ENCODE results near the gene PAM.
A peak's percentile ranks its signal among the peaks of the same experiment; 100 is the strongest.

The PAM gene

GRCh38 chr5:102946971-102947370 is 191.9 kb downstream of the PAM start:
- no peaks in the 10 kb centered on the region for H3K4me1 ChIP-seq (ENCODE audit: insufficient read depth, poor library complexity, severe bottlenecking)
- DNase-seq (ENCODE audit: low spot score) (no peak), ATAC-seq (ENCODE audit: low read depth) (no peak)
- H3K27ac ChIP-seq (ENCODE audit: poor library complexity, severe bottlenecking), result no peak overlapping the region
- H3K4me3 ChIP-seq (ENCODE audit: severe bottlenecking), result no peak overlapping the region
- H3K27me3 ChIP-seq (ENCODE audit: insufficient read depth, poor library complexity, severe bottlenecking), result no peaks in the 10 kb centered on the region
- TF ChIP-seq CTCF (IDR thresholded peaks at IDR 0.05; ENCODE audit: poor library complexity, severe bottlenecking), result no peak
- H3K36me3 ChIP-seq (ENCODE audit: low read depth), result peaks cover 22% of the 10 kb centered on the region
- no peaks in the 10 kb centered on the region for H3K9me3 ChIP-seq (ENCODE audit: severe bottlenecking)

- Histone ChIP-seq H3K36me3 (ENCODE audit: low read depth) (peaks cover 40% of the 10 kb centered on the region), H3K27ac (ENCODE audit: poor library complexity, severe bottlenecking) (no peak overlapping the region), H3K9me3 (ENCODE audit: severe bottlenecking) (no peaks in the 10 kb centered on the region), H3K27me3 (ENCODE audit: insufficient read depth, poor library complexity, severe bottlenecking) (no peaks in the 10 kb centered on the region), H3K4me3 (ENCODE audit: severe bottlenecking) (no peak overlapping the region), H3K4me1 (ENCODE audit: insufficient read depth, poor library complexity, severe bottlenecking) (peaks cover 18% of the 10 kb centered on the region)
- ATAC-seq (ENCODE audit: low read depth) (no peak), DNase-seq (ENCODE audit: low spot score) (no peak)
- no peak for TF ChIP-seq CTCF (IDR thresholded peaks at IDR 0.05; ENCODE audit: poor library complexity, severe bottlenecking)
These were observed 200.4 kb downstream of the PAM start for GRCh38 chr5:102955488-102955887.

GRCh38 chr5:102956599-102956998 is 201.5 kb downstream of the PAM start:
- ATAC-seq (ENCODE audit: low read depth) (no peak), DNase-seq (ENCODE audit: low spot score) (no peak)
- peaks cover 18% of the 10 kb centered on the region for H3K4me1 ChIP-seq (ENCODE audit: insufficient read depth, poor library complexity, severe bottlenecking)
- no peak for TF ChIP-seq CTCF (IDR thresholded peaks at IDR 0.05; ENCODE audit: poor library complexity, severe bottlenecking)
- H3K4me3 ChIP-seq (ENCODE audit: severe bottlenecking), result no peak overlapping the region
- H3K9me3 ChIP-seq (ENCODE audit: severe bottlenecking), result no peaks in the 10 kb centered on the region
- H3K27ac ChIP-seq (ENCODE audit: poor library complexity, severe bottlenecking), result no peak overlapping the region
- H3K36me3 ChIP-seq (ENCODE audit: low read depth), result peaks cover 37% of the 10 kb centered on the region
- no peaks in the 10 kb centered on the region for H3K27me3 ChIP-seq (ENCODE audit: insufficient read depth, poor library complexity, severe bottlenecking)

GRCh38 chr5:102957141-102957540 is 202.0 kb downstream of the PAM start:
- ATAC-seq (ENCODE audit: low read depth) (no peak), DNase-seq (ENCODE audit: low spot score) (no peak)
- TF ChIP-seq CTCF (IDR thresholded peaks at IDR 0.05; ENCODE audit: poor library complexity, severe bottlenecking), result no peak
- Histone ChIP-seq H3K27ac (ENCODE audit: poor library complexity, severe bottlenecking) (no peak overlapping the region), H3K4me3 (ENCODE audit: severe bottlenecking) (no peak overlapping the region), H3K36me3 (ENCODE audit: low read depth) (peaks cover 37% of the 10 kb centered on the region), H3K27me3 (ENCODE audit: insufficient read depth, poor library complexity, severe bottlenecking) (no peaks in the 10 kb centered on the region), H3K9me3 (ENCODE audit: severe bottlenecking) (no peaks in the 10 kb centered on the region), H3K4me1 (ENCODE audit: insufficient read depth, poor library complexity, severe bottlenecking) (peaks cover 18% of the 10 kb centered on the region)

- peak overlapping the region; percentile 75 for H3K27ac ChIP-seq (ENCODE audit: poor library complexity, severe bottlenecking)
These were observed 203.4 kb downstream of the PAM start for GRCh38 chr5:102958481-102959011.

More at GRCh38 chr5:102958481-102959011, 203.4 kb downstream of the PAM start:
- Histone ChIP-seq H3K9me3 (ENCODE audit: severe bottlenecking) (no peaks in the 10 kb centered on the region), H3K27me3 (ENCODE audit: insufficient read depth, poor library complexity, severe bottlenecking) (no peaks in the 10 kb centered on the region), H3K36me3 (ENCODE audit: low read depth) (peaks cover 29% of the 10 kb centered on the region), H3K4me3 (ENCODE audit: severe bottlenecking) (no peak overlapping the region), H3K4me1 (ENCODE audit: insufficient read depth, poor library complexity, severe bottlenecking) (peaks cover 18% of the 10 kb centered on the region)
- ATAC-seq (ENCODE audit: low read depth), result peak; percentile 54
- TF ChIP-seq CTCF (IDR thresholded peaks at IDR 0.05; ENCODE audit: poor library complexity, severe bottlenecking), result no peak
- no peak for DNase-seq (ENCODE audit: low spot score)
